IMR-90 (cell line): ENCODE data around the gene DLX3. TPM values are rescaled to one million over a fixed set of nuclear protein-coding genes. Genes with fewer than 3 reads are reported as not detected.

ENCODE experiments used
- ATAC-seq: fragments of 200-7000 bp; cut with Tn5 transposase; 2 replicates; pipeline ENCODE4 v1.9.1; 2020; ENCODE audit warnings: low read depth, mild to moderate bottlenecking, moderate library complexity
- BruUV-seq: library from RNA; stranded (reverse); fragments of 400-500 nt; replicated peaks from 2 replicates; lab custom pipeline; 2021; lab: Mats Ljungman, UMichigan
- CTCF ChIA-PET: fragments of 300-600 bp; formaldehyde crosslinking; extraction: SDS; loops from one replicate; lab custom pipeline; 2021; ENCODE audit warnings: antibody characterized with exemption; lab: Yijun Ruan, JAX
- POLR2A ChIA-PET: fragments of 300-600 bp; sonication (Branson Sonifier 250); formaldehyde crosslinking; loops from one replicate; lab custom pipeline; 2022; ENCODE audit warnings: antibody characterized with exemption; ENCODE audit not compliant: unreplicated experiment; lab: Charles Lee
- DNase-seq: peaks from one replicate; pipeline ENCODE4 v3.0.0; 2013
- H2AFZ ChIP-seq: replicated peaks from 2 replicates; pipeline ENCODE3; 2013; ENCODE audit warnings: low read length, mild to moderate bottlenecking; ENCODE audit not compliant: poor library complexity
- H2AK5ac ChIP-seq: 2 replicates; pipeline ENCODE4 v1.6.1; 2013; ENCODE audit warnings: low read depth, low read length, inconsistent platforms
- H2AK9ac ChIP-seq: replicated peaks from 2 replicates; pipeline ENCODE3; 2013; ENCODE audit warnings: mild to moderate bottlenecking, low read depth, low read length, moderate library complexity; ENCODE audit not compliant: poor library complexity
- H2BK120ac ChIP-seq: 2 replicates; pipeline ENCODE4 v1.6.1; 2013; ENCODE audit warnings: low read depth, low read length, inconsistent platforms
- H2BK15ac ChIP-seq: 3 replicates; pipeline ENCODE4 v1.6.1; 2013; ENCODE audit warnings: low read depth, low read length, inconsistent platforms
- H2BK20ac ChIP-seq: 2 replicates; pipeline ENCODE4 v1.6.1; 2013; ENCODE audit warnings: low read depth, mild to moderate bottlenecking, inconsistent platforms, low read length, moderate library complexity
- H2BK5ac ChIP-seq: 2 replicates; pipeline ENCODE4 v1.6.1; 2013; ENCODE audit warnings: mild to moderate bottlenecking, low read depth, low read length, inconsistent platforms; ENCODE audit not compliant: poor library complexity, severe bottlenecking
- H3K14ac ChIP-seq: replicated peaks from 2 replicates; pipeline ENCODE4 v1.6.1; 2013; ENCODE audit warnings: low read depth, low read length, inconsistent platforms
- H3K18ac ChIP-seq: 2 replicates; pipeline ENCODE4 v1.6.1; 2013; ENCODE audit warnings: low read depth, low read length, control low read depth
- H3K23ac ChIP-seq: 2 replicates; pipeline ENCODE4 v1.6.1; 2013; ENCODE audit warnings: low read depth, low read length, inconsistent platforms
- H3K27ac ChIP-seq: 2 replicates; pipeline ENCODE4 v1.5.1; 2013; ENCODE audit warnings: mild to moderate bottlenecking, control low read depth, low read length; ENCODE audit not compliant: insufficient read depth
- H3K27me3 ChIP-seq: 2 replicates; pipeline ENCODE4 v1.6.1; 2013; ENCODE audit warnings: low read length; ENCODE audit not compliant: control insufficient read depth, insufficient read depth
- H3K36me3 ChIP-seq: 2 replicates; pipeline ENCODE4 v1.6.1; 2013; ENCODE audit warnings: low read length, mixed read lengths; ENCODE audit not compliant: control insufficient read depth, insufficient read depth
- H3K4ac ChIP-seq: 2 replicates; pipeline ENCODE4 v1.6.1; 2013; ENCODE audit warnings: low read depth, low read length, inconsistent platforms
- H3K4me1 ChIP-seq: 2 replicates; pipeline ENCODE4 v1.6.1; 2013; ENCODE audit warnings: low read length, mixed read lengths; ENCODE audit not compliant: control insufficient read depth, insufficient read depth
- H3K4me2 ChIP-seq: 2 replicates; pipeline ENCODE4 v1.6.1; 2013; ENCODE audit warnings: low read depth, mild to moderate bottlenecking, control low read depth, low read length, moderate library complexity
- H3K4me3 ChIP-seq: 2 replicates; pipeline ENCODE4 v1.5.1; 2013; ENCODE audit warnings: low read depth, mild to moderate bottlenecking, control low read depth, low read length, moderate library complexity; ENCODE audit not compliant: insufficient read depth
- H3K56ac ChIP-seq: 2 replicates; pipeline ENCODE4 v1.6.1; 2013; ENCODE audit warnings: low read length, inconsistent platforms; ENCODE audit not compliant: insufficient read depth; ENCODE audit errors: extremely low read depth
- H3K79me1 ChIP-seq, 2 experiments: 2 replicates each; pipeline ENCODE4 v1.6.1; 2013; ENCODE audit warnings: low read length in 2 of 2, inconsistent platforms in 1 of 2, low read depth in 1 of 2
- H3K9ac ChIP-seq: 2 replicates; pipeline ENCODE4 v1.6.1; 2013; ENCODE audit warnings: low read depth, low read length, control low read depth
- H3K9me1 ChIP-seq: 2 replicates; pipeline ENCODE4 v1.6.1; 2013; ENCODE audit warnings: low read length, inconsistent platforms; ENCODE audit not compliant: insufficient read depth
- H3K9me3 ChIP-seq: 2 replicates; pipeline ENCODE4 v1.6.1; 2013; ENCODE audit warnings: low read length; ENCODE audit not compliant: control insufficient read depth, insufficient read depth
- H4K20me1 ChIP-seq: 2 replicates; pipeline ENCODE4 v1.6.1; 2013; ENCODE audit warnings: low read length, inconsistent platforms; ENCODE audit not compliant: insufficient read depth
- H4K5ac ChIP-seq: 2 replicates; pipeline ENCODE4 v1.6.1; 2013; ENCODE audit warnings: mild to moderate bottlenecking, low read depth, low read length, control low read depth
- H4K8ac ChIP-seq, 2 experiments: 2 replicates each; pipeline ENCODE4 v1.6.1; 2013; ENCODE audit warnings: low read depth in 2 of 2, low read length in 2 of 2, control low read depth in 1 of 2, inconsistent platforms in 1 of 2
- H4K91ac ChIP-seq: 2 replicates; pipeline ENCODE4 v1.6.1; 2013; ENCODE audit warnings: low read depth, low read length, inconsistent platforms; ENCODE audit not compliant: insufficient read depth
- CEBPB ChIP-seq: IDR thresholded peaks from 2 replicates; pipeline ENCODE4 v1.6.1; 2012; ENCODE audit warnings: low read depth, low read length, improper control_type of control experiment
- CHD1 ChIP-seq: IDR thresholded peaks from 2 replicates; pipeline ENCODE4 v1.6.1; 2012; ENCODE audit warnings: low read depth, low read length, improper control_type of control experiment
- FOS ChIP-seq: fragments of 150-350 bp; IDR thresholded peaks from 2 replicates; pipeline ENCODE4 v1.6.1; 2016; ENCODE audit warnings: low read depth, low read length
- MAFK ChIP-seq: IDR thresholded peaks from 2 replicates; pipeline ENCODE4 v1.6.1; 2012; ENCODE audit warnings: low read depth, low read length, improper control_type of control experiment
- MAZ ChIP-seq: IDR thresholded peaks from 2 replicates; pipeline ENCODE4 v1.6.1; 2012; ENCODE audit warnings: low read depth, mild to moderate bottlenecking, low read length, improper control_type of control experiment, moderate library complexity, borderline replicate concordance
- MXI1 ChIP-seq: IDR thresholded peaks from 2 replicates; pipeline ENCODE4 v1.6.1; 2012; ENCODE audit warnings: low read depth, mild to moderate bottlenecking, low read length, moderate library complexity, borderline replicate concordance
- SMC3 ChIP-seq: fragments of 150-350 bp; IDR thresholded peaks from 2 replicates; pipeline ENCODE4 v1.6.1; 2016; ENCODE audit warnings: low read depth, mild to moderate bottlenecking, antibody characterized with exemption, low read length, moderate library complexity
- WGBS, 2 experiments: methylation state at CpG; one replicate each; pipeline versions ENCODE4 v1.1.5 to v1.1.7; 2013; ENCODE audit warnings: missing lambda C conversion rate in 2 of 2; ENCODE audit not compliant: insufficient read length in 1 of 2; ENCODE audit errors: extremely low coverage in 2 of 2; 5-methylcytosine and 5-hydroxymethylcytosine counted together
- dilution Hi-C: fragments of 300-500 bp; cut with HindIII; formaldehyde crosslinking; loops from one replicate; pipeline ENCODE4 v1.14.3; 2018; ENCODE audit warnings: low sequenced_read_pairs; ENCODE audit not compliant: unreplicated experiment
- in situ Hi-C: fragments of 300-500 bp; cut with MboI; formaldehyde crosslinking; loops from 3 replicates; pipeline ENCODE4 v1.14.3; 2019; ENCODE audit warnings: low sequenced_read_pairs, inconsistent platforms, mixed read lengths
- intact Hi-C: fragments of 100-400 bp; cut with micrococcal nuclease; formaldehyde crosslinking; loops from 2 replicates; pipeline ENCODE4 v1.10.0; 2022
- polyA plus RNA-seq, 3 experiments: library from polyadenylated mRNA; depleted of rRNA; stranded (reverse); fragments of >200 nt; gene quantifications; 2 replicates each; pipeline ENCODE4 v1.2.3, GENCODE V29; 2012; ENCODE audit warnings: low replicate concordance in 1 of 3
- total RNA-seq: library from RNA; depleted of rRNA; stranded (reverse); fragments of >200 nt; gene quantifications from 2 replicates; pipeline ENCODE4 v1.2.3, GENCODE V29; 2012
- TF ChIP-seq, protein P1 (sequence below): conservative IDR thresholded peaks from 2 replicates; pipeline ENCODE4 v1.5.1; 2012; ENCODE audit warnings: mild to moderate bottlenecking, low read depth, low read length, improper control_type of control experiment
- TF ChIP-seq, protein P2 (sequence below): fragments of 150-350 bp; IDR thresholded peaks from 2 replicates; pipeline ENCODE4 v1.6.1; 2017; ENCODE audit warnings: mild to moderate bottlenecking, antibody characterized with exemption, low read length, low read depth

DLX3 gene
- total and polyA plus RNA-seq, 2 of the 4 experiments (the other 2 are of a cell fraction), result not detected

DNA sequence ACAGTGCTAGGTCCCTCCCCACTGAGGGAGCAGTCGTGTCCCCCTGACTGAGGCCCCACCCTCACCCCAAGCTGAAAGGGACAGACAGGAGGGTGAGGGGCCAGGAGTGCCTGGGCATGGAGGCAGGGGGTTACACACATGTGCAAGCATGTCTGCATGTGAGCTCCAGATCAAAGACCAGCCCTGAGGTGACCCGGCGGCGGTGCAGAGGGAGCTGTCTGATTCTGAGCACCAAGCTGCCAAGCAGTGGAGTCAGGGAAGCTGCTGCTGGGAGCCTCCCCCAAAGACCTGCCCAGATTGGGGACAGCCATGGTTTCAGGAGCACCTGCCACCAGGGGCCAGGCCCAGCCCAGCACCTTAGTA, 5.5 kb downstream of the DLX3 start:
- intact Hi-C loops, result no loop called here
- no peak overlapping the region for H2BK5ac ChIP-seq
- BruUV-seq, result no TSS peak
- no peak overlapping the region for H2BK15ac ChIP-seq
- no peak overlapping the region for H3K9ac ChIP-seq
- ChIA-PET CTCF (interaction anchor here (0.6 kb wide), 1 partner anchor 130 kb away, joined by 6 read pairs; no protein-coding TSS in a partner anchor), POLR2A (no interaction called here)
- no peak overlapping the region for H3K27ac ChIP-seq
- no peak overlapping the region for H2BK20ac ChIP-seq
- no peaks in the 10 kb centered on the region for H3K36me3 ChIP-seq
- no peaks in the 10 kb centered on the region for H3K9me1 ChIP-seq
- no peak overlapping the region for H3K14ac ChIP-seq
- H3K27me3 ChIP-seq, result peaks cover 97% of the 10 kb centered on the region
- in situ Hi-C loops, result no loop called here
- H4K20me1 ChIP-seq, result 0 out of 2 replicates have a peak, but pooled peaks cover 3% of the 10 kb centered on the region
- WGBS, 2 experiments, result 50% methylated on average over 3 of the region's 4 CpGs; no CpG with 5 or more reads in 1 of the 2 experiments
- H3K56ac ChIP-seq, result no peak overlapping the region
- H2AK9ac ChIP-seq, result no peak overlapping the region
- no peaks in the 10 kb centered on the region for H3K79me1 ChIP-seq
- DNase-seq (no peak), ATAC-seq (no peak)
- no peaks in the 10 kb centered on the region; the same call in 1 of the 2 replicates for H3K9me3 ChIP-seq
- no peak overlapping the region for H3K4me2 ChIP-seq
- no peak overlapping the region for H3K4me3 ChIP-seq
- no peak overlapping the region for H4K91ac ChIP-seq
- H3K4me1 ChIP-seq, result no peaks in the 10 kb centered on the region; the same call in 1 of the 2 replicates
- TF ChIP-seq MAFK (no peak), FOS (no peak), CEBPB (no peak), MXI1 (no peak), CHD1 (no peak), MAZ (no peak), SMC3 (no peak)
- TF ChIP-seq, protein P1, sequence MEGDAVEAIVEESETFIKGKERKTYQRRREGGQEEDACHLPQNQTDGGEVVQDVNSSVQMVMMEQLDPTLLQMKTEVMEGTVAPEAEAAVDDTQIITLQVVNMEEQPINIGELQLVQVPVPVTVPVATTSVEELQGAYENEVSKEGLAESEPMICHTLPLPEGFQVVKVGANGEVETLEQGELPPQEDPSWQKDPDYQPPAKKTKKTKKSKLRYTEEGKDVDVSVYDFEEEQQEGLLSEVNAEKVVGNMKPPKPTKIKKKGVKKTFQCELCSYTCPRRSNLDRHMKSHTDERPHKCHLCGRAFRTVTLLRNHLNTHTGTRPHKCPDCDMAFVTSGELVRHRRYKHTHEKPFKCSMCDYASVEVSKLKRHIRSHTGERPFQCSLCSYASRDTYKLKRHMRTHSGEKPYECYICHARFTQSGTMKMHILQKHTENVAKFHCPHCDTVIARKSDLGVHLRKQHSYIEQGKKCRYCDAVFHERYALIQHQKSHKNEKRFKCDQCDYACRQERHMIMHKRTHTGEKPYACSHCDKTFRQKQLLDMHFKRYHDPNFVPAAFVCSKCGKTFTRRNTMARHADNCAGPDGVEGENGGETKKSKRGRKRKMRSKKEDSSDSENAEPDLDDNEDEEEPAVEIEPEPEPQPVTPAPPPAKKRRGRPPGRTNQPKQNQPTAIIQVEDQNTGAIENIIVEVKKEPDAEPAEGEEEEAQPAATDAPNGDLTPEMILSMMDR, result no peak
- TF ChIP-seq, protein P2, sequence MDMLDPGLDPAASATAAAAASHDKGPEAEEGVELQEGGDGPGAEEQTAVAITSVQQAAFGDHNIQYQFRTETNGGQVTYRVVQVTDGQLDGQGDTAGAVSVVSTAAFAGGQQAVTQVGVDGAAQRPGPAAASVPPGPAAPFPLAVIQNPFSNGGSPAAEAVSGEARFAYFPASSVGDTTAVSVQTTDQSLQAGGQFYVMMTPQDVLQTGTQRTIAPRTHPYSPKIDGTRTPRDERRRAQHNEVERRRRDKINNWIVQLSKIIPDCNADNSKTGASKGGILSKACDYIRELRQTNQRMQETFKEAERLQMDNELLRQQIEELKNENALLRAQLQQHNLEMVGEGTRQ, result no peak
- no peak overlapping the region for H4K5ac ChIP-seq
- no peak overlapping the region for H2BK120ac ChIP-seq
- no peak overlapping the region for H4K8ac ChIP-seq
- dilution Hi-C loops, result no loop called here
- no peak overlapping the region for H3K23ac ChIP-seq
- H2AK5ac ChIP-seq, result no peak overlapping the region
- no peak overlapping the region for H2AFZ ChIP-seq
- H3K4ac ChIP-seq, result no peak overlapping the region
- H3K18ac ChIP-seq, result no peak overlapping the region
